HepG2 (cell line): ENCODE measurements around the gene SNHG17. TPM values are rescaled to one million over a fixed set of nuclear protein-coding genes. Genes with fewer than 3 reads are reported as not detected.

ENCODE experiments used
- ATAC-seq: fragments of 200-7000 bp; cut with Tn5 transposase; 3 replicates; pipeline ENCODE4 v1.9.1; 2020; ENCODE audit warnings: mild to moderate bottlenecking, moderate library complexity
- BruUV-seq: library from RNA; stranded (reverse); fragments of 400-500 nt; replicated peaks from 2 replicates; lab custom pipeline; 2021; lab: Mats Ljungman, UMichigan
- CTCF ChIA-PET: fragments of 300-600 bp; formaldehyde crosslinking; extraction: SDS; loops from one replicate; lab custom pipeline; 2021; ENCODE audit warnings: low total read pairs, inconsistent platforms, low intra/inter-chr PET ratio; lab: Yijun Ruan, JAX
- POLR2A ChIA-PET: fragments of 350-600 bp; sonication (Branson Sonifier 250); formaldehyde crosslinking; loops from one replicate; lab custom pipeline; 2020; ENCODE audit warnings: antibody characterized with exemption, inconsistent platforms; lab: Yijun Ruan, JAX
- DNase-seq: peaks from one replicate; pipeline ENCODE4 v3.0.0-alpha.2; 2015; ENCODE audit warnings: low spot score
- FAIRE-seq: peaks from 3 replicates; lab custom pipeline; 2011; peaks lifted over from hg19 to GRCh38; lab: Jason Lieb, UNC
- H2AFZ ChIP-seq: one replicate; pipeline ENCODE4 v1.6.1; 2011; ENCODE audit warnings: low read length, inconsistent platforms
- H3K27ac ChIP-seq: fragments of 300-600 bp; 3 replicates; pipeline ENCODE4 v1.8.0; 2011; ENCODE audit warnings: mixed run types, mild to moderate bottlenecking, mixed read lengths, low read length, inconsistent platforms; ENCODE audit not compliant: insufficient read depth; ENCODE audit errors: extremely low read length
- H3K27me3 ChIP-seq, 2 experiments: fragments of 200-600 bp in 1 of 2; 2 replicates in 1 of 2; 3 replicates in 1 of 2; pipeline versions ENCODE4 v1.6.0 to v1.8.0; 2011; ENCODE audit warnings: low read length in 2 of 2, mild to moderate bottlenecking in 2 of 2, moderate library complexity in 2 of 2, inconsistent platforms in 1 of 2; ENCODE audit not compliant: insufficient read depth in 2 of 2, control insufficient read depth in 1 of 2
- H3K36me3 ChIP-seq, 2 experiments: fragments of 200-600 bp in 1 of 2; replicated peaks in 1 of 2; 2 replicates in 1 of 2; 3 replicates in 1 of 2; pipeline versions ENCODE4 v1.5.1 to v1.8.0; 2011; ENCODE audit warnings: low read length in 2 of 2, inconsistent platforms in 1 of 2; ENCODE audit not compliant: insufficient read depth in 2 of 2, control insufficient read depth in 1 of 2
- H3K4me1 ChIP-seq: 2 replicates; pipeline ENCODE4 v1.5.1; 2012; ENCODE audit warnings: low read length, inconsistent platforms; ENCODE audit not compliant: insufficient read depth
- H3K4me2 ChIP-seq: 2 replicates; pipeline ENCODE4 v1.6.0; 2011; ENCODE audit warnings: low read depth, low read length, inconsistent platforms
- H3K4me3 ChIP-seq, 3 experiments: fragments of 200-600 bp in 1 of 3; sonication (generic), shearing (Covaris generic) in 1 of 3; replicated peaks in 1 of 3; 2 replicates each; pipeline ENCODE4 v1.5.1; 2011 to 2016; ENCODE audit warnings: low read length in 3 of 3, inconsistent platforms in 2 of 3, low read depth in 2 of 3, mild to moderate bottlenecking in 2 of 3, control low read depth in 1 of 3, mixed read lengths in 1 of 3; ENCODE audit not compliant: insufficient read depth in 1 of 3
- H3K79me2 ChIP-seq: one replicate; pipeline ENCODE4 v1.6.1; 2011; ENCODE audit warnings: low read length, inconsistent platforms; ENCODE audit not compliant: insufficient read depth
- H3K9ac ChIP-seq: 2 replicates; pipeline ENCODE4 v1.6.0; 2011; ENCODE audit warnings: mild to moderate bottlenecking, low read depth, low read length, inconsistent platforms; ENCODE audit not compliant: insufficient read depth
- H3K9me3 ChIP-seq: 2 replicates; pipeline ENCODE4 v1.5.1; 2012; ENCODE audit warnings: mild to moderate bottlenecking, low read length
- H4K20me1 ChIP-seq: 2 replicates; pipeline ENCODE4 v1.6.0; 2011; ENCODE audit warnings: inconsistent platforms, mild to moderate bottlenecking, low read length, moderate library complexity; ENCODE audit not compliant: insufficient read depth
- NR2F1 ChIP-seq, 2 experiments: fragments of 450-650 bp in 1 of 2; formaldehyde crosslinking in 1 of 2; IDR thresholded peaks; 2 replicates each; pipeline versions ENCODE4 v1.5.0 to v1.6.1; 2016 to 2020; ENCODE audit warnings: mild to moderate bottlenecking in 1 of 2, missing compliant biosample characterization in 1 of 2, missing genetic modification reagents in 1 of 2, moderate library complexity in 1 of 2
- POLR2A ChIP-seq, 2 experiments: IDR thresholded peaks; 2 replicates each; pipeline ENCODE4 v1.6.1; 2011; ENCODE audit warnings: low read depth in 2 of 2, low read length in 2 of 2, mild to moderate bottlenecking in 1 of 2, moderate library complexity in 1 of 2; ENCODE audit not compliant: insufficient read depth in 1 of 2
- RAD21 ChIP-seq: fragments of 450-650 bp; formaldehyde crosslinking; IDR thresholded peaks from 2 replicates; pipeline ENCODE4 v1.5.0; 2020; ENCODE audit warnings: mild to moderate bottlenecking
- RBFOX2 ChIP-seq: fragments of 200-400 bp; formaldehyde crosslinking; IDR thresholded peaks from 2 replicates; pipeline ENCODE4 v1.6.1; 2017; ENCODE audit warnings: low read depth, mild to moderate bottlenecking, low read length
- RBM22 ChIP-seq: fragments of 200-400 bp; formaldehyde crosslinking; optimal IDR thresholded peaks from 2 replicates; pipeline ENCODE3; 2017; ENCODE audit warnings: mild to moderate bottlenecking, low read length, moderate library complexity
- SNRNP70 ChIP-seq: fragments of 200-400 bp; formaldehyde crosslinking; IDR thresholded peaks from 2 replicates; pipeline ENCODE4 v1.6.1; 2017; ENCODE audit warnings: mild to moderate bottlenecking, low read depth, low read length, moderate library complexity
- ZNF609 ChIP-seq: sonication (generic); formaldehyde crosslinking; IDR thresholded peaks from 2 replicates; pipeline ENCODE4 v1.4.0; 2020; ENCODE audit warnings: mild to moderate bottlenecking, missing genetic modification reagents, borderline replicate concordance
- WGBS: methylation state at CpG from one replicate; pipeline ENCODE4 v1.1.6; 2017; ENCODE audit warnings: low lambda C conversion rate; 5-methylcytosine and 5-hydroxymethylcytosine counted together
- in situ Hi-C: cut with HindIII; loops from 2 replicates; pipeline ENCODE4 v1.10.0; 2017; ENCODE audit warnings: low pct_unique_long_range_greater_than_20kb; ENCODE audit not compliant: extremely low pct_ligation_motif_present
- intact Hi-C: fragments of 100-400 bp; cut with micrococcal nuclease; formaldehyde crosslinking; loops from one replicate; pipeline ENCODE4 v1.10.0; 2022; ENCODE audit not compliant: unreplicated experiment
- polyA plus RNA-seq, 8 experiments: library from polyadenylated mRNA; depleted of rRNA in 3 of 8; stranded (reverse) in 7 of 8; unstranded in 1 of 8; fragments of >200 nt; fragmentation: Illumina TruSeq in 4 of 8; extraction: Trizol in 4 of 8; gene quantifications; 2 replicates each; pipeline versions ENCODE4 v1.2.1 to v1.2.3, GENCODE V29; 2011 to 2016; ENCODE audit warnings: low read depth in 4 of 8, missing spikeins in 1 of 8, mixed read lengths in 1 of 8; ENCODE audit not compliant: insufficient read depth in 1 of 8
- total RNA-seq, 5 experiments: library from RNA; depleted of rRNA; stranded (reverse); fragments of >200 nt; fragmentation: Illumina TruSeq; extraction: Trizol; gene quantifications; 2 replicates each; pipeline ENCODE4 v1.2.3, GENCODE V29; 2016; ENCODE audit warnings: low read depth in 1 of 5
- TF ChIP-seq, protein P1 (sequence below): sonication (generic); formaldehyde crosslinking; conservative IDR thresholded peaks from 2 replicates; pipeline ENCODE4 v1.4.0; 2020; ENCODE audit warnings: missing genetic modification reagents

SNHG17 gene
- total and polyA plus RNA-seq, 2 of the 13 experiments (the other 11 are each of a cell fraction or from before 2014, with no cell fraction given): 26.2 to 41.2 TPM

DNA sequence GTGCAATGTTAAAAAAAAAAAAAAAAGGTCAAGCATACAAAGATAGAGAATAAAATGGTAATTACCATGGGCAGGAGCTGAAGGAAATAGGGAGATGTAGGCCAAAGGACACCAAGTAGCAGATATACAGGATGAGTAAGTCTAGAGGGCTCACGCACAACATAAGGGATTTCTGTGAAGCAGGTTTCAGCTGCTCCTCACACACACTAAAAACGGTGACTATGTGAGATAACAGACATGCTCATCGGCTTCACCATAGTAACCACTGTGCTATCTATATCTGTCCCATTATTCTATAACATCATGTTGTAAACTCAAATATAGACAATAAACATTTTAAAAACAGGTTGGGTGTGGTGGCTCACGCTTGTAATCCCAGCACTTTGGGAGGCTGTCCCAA, 11.6 kb downstream of the SNHG17 start:
- no peak overlapping the region for H3K4me3 ChIP-seq
- no peaks in the 10 kb centered on the region for H3K9me3 ChIP-seq
- H3K79me2 ChIP-seq: peaks cover 45% of the 10 kb centered on the region
- peaks cover 63% of the 10 kb centered on the region for H4K20me1 ChIP-seq
- POLR2A ChIA-PET: interaction anchor here (0.7 to 5.2 kb wide), 3 partner anchors 11 to 80 kb away, joined by 3 to 48 read pairs (median 7); partner anchors contain the start of gene SNHG17
- DNase-seq: no peak
- H3K36me3 ChIP-seq: peaks cover 88 to 99% of the 10 kb centered on the region in 2 experiments
- no peak overlapping the region for H3K27ac ChIP-seq
- no peak for ATAC-seq
- intact Hi-C loops: loop anchor here (5.0 kb wide), 1 partner anchor 1836 kb away; no protein-coding TSS in a partner anchor
- 91% methylated on average over 4 of the region's 4 CpGs for WGBS
- no peaks in the 10 kb centered on the region for H3K27me3 ChIP-seq
- H3K9ac ChIP-seq: no peak overlapping the region
- no peak overlapping the region for H3K4me2 ChIP-seq
- FAIRE-seq: no peak
- no peak overlapping the region for H2AFZ ChIP-seq
- BruUV-seq: no TSS peak
- peaks cover 10% of the 10 kb centered on the region; the same call in 1 of the 2 replicates for H3K4me1 ChIP-seq
- TF ChIP-seq SNRNP70 (no peak), RBFOX2 (peak; percentile 65), RBM22 (peak; percentile 79)
- in situ Hi-C loops: loop anchor here (25.0 kb wide), 1 partner anchor 361 kb away; no protein-coding TSS in a partner anchor
- CTCF ChIA-PET: no interaction called here

DNA sequence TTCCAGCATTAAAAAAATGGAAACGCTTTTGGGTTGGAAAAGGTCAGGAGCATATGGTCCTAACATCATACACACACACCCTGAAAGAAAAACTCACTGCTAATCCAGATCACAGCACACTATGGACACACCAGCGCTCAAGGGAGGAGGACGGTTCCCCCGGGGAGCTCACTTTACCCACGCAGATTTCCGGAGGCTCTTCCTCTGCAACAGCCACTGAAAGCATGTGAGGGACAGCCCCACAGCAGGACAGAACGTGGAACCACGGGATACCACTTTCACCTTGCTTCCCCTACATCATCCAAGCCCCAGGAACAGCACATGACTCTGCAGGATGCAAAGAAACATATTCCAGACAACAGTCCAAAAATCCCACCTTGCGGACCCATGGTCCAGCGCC, 13.2 kb downstream of the SNHG17 start:
- BruUV-seq: no TSS peak
- H3K79me2 ChIP-seq: peaks cover 29% of the 10 kb centered on the region
- no peak for FAIRE-seq
- POLR2A ChIA-PET: interaction anchor here (1.3 kb wide), 1 partner anchor 24 kb away, joined by 4 read pairs; no protein-coding TSS in a partner anchor
- 0 out of 2 replicates have a peak, but pooled peaks cover 9% of the 10 kb centered on the region for H3K4me1 ChIP-seq
- ATAC-seq: no peak
- no peak overlapping the region for H3K27ac ChIP-seq
- H2AFZ ChIP-seq: no peak overlapping the region
- H3K4me3 ChIP-seq: no peak overlapping the region
- in situ Hi-C loops: loop anchor here (25.0 kb wide), 1 partner anchor 360 kb away; no protein-coding TSS in a partner anchor
- peaks cover 75 to 87% of the 10 kb centered on the region in 2 experiments for H3K36me3 ChIP-seq
- H3K27me3 ChIP-seq: no peaks in the 10 kb centered on the region
- DNase-seq: no peak
- H3K4me2 ChIP-seq: no peak overlapping the region
- WGBS: 97% methylated on average over 10 of the region's 10 CpGs
- TF ChIP-seq RAD21 (CRISPR knock-in tag) (no peak), ZNF609 (no peak), RBM22 (peak; percentile 64), RBFOX2 (0 out of 2 replicates have a peak, but pooled peaks have one; percentile 16), NR2F1 (CRISPR knock-in tag; IDR thresholded peaks at IDR 0.05) (no peak), POLR2A (IDR thresholded peaks at IDR 0.05; ENCODE audit: insufficient read depth in 1 of 2, low read depth in 2 of 2, low read length in 2 of 2) (peak; percentile 19 to 35; a peak in 2 of 4 replicates)
- TF ChIP-seq, protein P1, sequence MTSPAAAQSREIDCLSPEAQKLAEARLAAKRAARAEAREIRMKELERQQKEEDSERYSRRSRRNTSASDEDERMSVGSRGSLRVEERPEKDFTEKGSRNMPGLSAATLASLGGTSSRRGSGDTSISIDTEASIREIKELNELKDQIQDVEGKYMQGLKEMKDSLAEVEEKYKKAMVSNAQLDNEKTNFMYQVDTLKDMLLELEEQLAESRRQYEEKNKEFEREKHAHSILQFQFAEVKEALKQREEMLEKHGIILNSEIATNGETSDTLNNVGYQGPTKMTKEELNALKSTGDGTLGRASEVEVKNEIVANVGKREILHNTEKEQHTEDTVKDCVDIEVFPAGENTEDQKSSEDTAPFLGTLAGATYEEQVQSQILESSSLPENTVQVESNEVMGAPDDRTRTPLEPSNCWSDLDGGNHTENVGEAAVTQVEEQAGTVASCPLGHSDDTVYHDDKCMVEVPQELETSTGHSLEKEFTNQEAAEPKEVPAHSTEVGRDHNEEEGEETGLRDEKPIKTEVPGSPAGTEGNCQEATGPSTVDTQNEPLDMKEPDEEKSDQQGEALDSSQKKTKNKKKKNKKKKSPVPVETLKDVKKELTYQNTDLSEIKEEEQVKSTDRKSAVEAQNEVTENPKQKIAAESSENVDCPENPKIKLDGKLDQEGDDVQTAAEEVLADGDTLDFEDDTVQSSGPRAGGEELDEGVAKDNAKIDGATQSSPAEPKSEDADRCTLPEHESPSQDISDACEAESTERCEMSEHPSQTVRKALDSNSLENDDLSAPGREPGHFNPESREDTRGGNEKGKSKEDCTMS (CRISPR knock-in tag): no peak
- TF ChIP-seq, all 625 proteins: peak for 3
- intact Hi-C loops: loop anchor here (5.0 kb wide), 1 partner anchor 1835 kb away; no protein-coding TSS in a partner anchor
- peaks cover 46% of the 10 kb centered on the region for H4K20me1 ChIP-seq
- H3K9me3 ChIP-seq: no peaks in the 10 kb centered on the region
- no peak overlapping the region for H3K9ac ChIP-seq
- CTCF ChIA-PET: no interaction called here
